ENCODE data around the gene FRAT2.
"Not testable (repeated sequence)": the region's sequence is repeated elsewhere in the genome, so short reads cannot be mapped to it uniquely, and the experiment has no call there.

Gene FRAT2

GRCh38 chr10:97321032-97321803, 13.3 kb downstream of the FRAT2 start:
- DNase-seq, result no peak

GRCh38 chr10:97320480-97321031, 14.0 kb downstream of the FRAT2 start:
- DNase-seq, result no peak

GRCh38 chr10:97319671-97320479, 14.7 kb downstream of the FRAT2 start:
- DNase-seq, result peak; percentile 42

GRCh38 chr10:97318772-97319651, 15.5 kb downstream of the FRAT2 start, which contains the start of gene FRAT1:
Gene FRAT1 (plus strand): TSS chr10:97319271. CDS start chr10:97319454, 183 bp downstream.
- DNase-seq, result peak; percentile 88

- DNase-seq, result no peak
Measured at GRCh38 chr10:97314671-97315070, 19.9 kb downstream of the FRAT2 start.

GRCh38 chr10:97312897-97313296, 21.6 kb downstream of the FRAT2 start:
- no peak for DNase-seq

GRCh38 chr10:97311111-97311626, 23.4 kb downstream of the FRAT2 start:
- DNase-seq, result no peak

- DNase-seq, result no peak
Measured at GRCh38 chr10:97307866-97308780, 26.4 kb downstream of the FRAT2 start.

GRCh38 chr10:97307441-97307840, 27.1 kb downstream of the FRAT2 start:
- no peak for DNase-seq

- DNase-seq, result no peak
Measured at GRCh38 chr10:97302088-97302791, 32.3 kb downstream of the FRAT2 start.

GRCh38 chr10:97300980-97301379, 33.5 kb downstream of the FRAT2 start:
- DNase-seq, result no peak

- DNase-seq, result no peak
Measured at GRCh38 chr10:97298223-97298571, 36.3 kb downstream of the FRAT2 start.

- DNase-seq, result no peak
Measured at GRCh38 chr10:97297556-97298222, 36.8 kb downstream of the FRAT2 start.

- no peak for DNase-seq
Measured at GRCh38 chr10:97292862-97293198, 41.7 kb downstream of the FRAT2 start.

- DNase-seq, result peak; percentile 99
Measured at GRCh38 chr10:97292097-97292861, 42.2 kb downstream of the FRAT2 start, which contains the start of gene ARHGAP19. Gene ARHGAP19 (minus strand): TSS chr10:97292637. CDS start chr10:97292627, 10 bp downstream.

GRCh38 chr10:97291357-97292096, 43.0 kb downstream of the FRAT2 start:
- peak; percentile 9 for DNase-seq

GRCh38 chr10:97290576-97291356, 43.8 kb downstream of the FRAT2 start:
- DNase-seq, result not testable (repeated sequence)

- not testable (repeated sequence) for DNase-seq
Measured at GRCh38 chr10:97290076-97290475, 44.5 kb downstream of the FRAT2 start.

Measured in EL (cell line).